Melanocyte of skin (primary cell): Measurements from ENCODE around the gene CEP83. TPM values are rescaled to one million over a fixed set of nuclear protein-coding genes. Genes with fewer than 3 reads are reported as not detected.

Experiments used
- total RNA-seq, 2 donors: library from RNA; depleted of rRNA; stranded (reverse); fragments of >200 nt; gene quantifications; 2 replicates each; pipeline ENCODE4 v1.2.3, GENCODE V29; 2012

Gene CEP83
- 10 to 100 TPM in 1 of 2 donors, 1 to 10 TPM in 1; 7.6 to 11.3 TPM for total RNA-seq

GRCh38 chr12:94459728-94460615 lies at the start of gene CEP83:
TSS of gene CEP83 (minus strand) at chr12:94459867. CDS start at chr12:94412490, 47,377 bp downstream.

Other genes starting within 250 kb of the CEP83 start
- 10 to 100 TPM in 1 of 2 donors, 1 to 10 TPM in 1; 4.3 to 17.9 TPM for gene TMCC3, start 190.7 kb upstream of the CEP83 start, total RNA-seq